OCI-LY1 (cell line): ENCODE data around the gene PTGIS.

Experiments
- EZH2 ChIP-seq: fragments of 200-600 bp; sonication (generic), shearing (Covaris generic); IDR thresholded peaks from 2 replicates; pipeline ENCODE4 v1.8.0; 2017; ENCODE audit warnings: borderline replicate concordance, mixed run types, mild to moderate bottlenecking, antibody characterized with exemption, low read length, moderate library complexity, mixed read lengths
- TF ChIP-seq, protein P1 (sequence below): fragments of 200-600 bp; sonication (generic), shearing (Covaris generic); IDR thresholded peaks from 2 replicates; pipeline ENCODE4 v1.5.1; 2017; ENCODE audit warnings: mild to moderate bottlenecking, antibody characterized with exemption, low read length, moderate library complexity, mixed read lengths

DNA sequence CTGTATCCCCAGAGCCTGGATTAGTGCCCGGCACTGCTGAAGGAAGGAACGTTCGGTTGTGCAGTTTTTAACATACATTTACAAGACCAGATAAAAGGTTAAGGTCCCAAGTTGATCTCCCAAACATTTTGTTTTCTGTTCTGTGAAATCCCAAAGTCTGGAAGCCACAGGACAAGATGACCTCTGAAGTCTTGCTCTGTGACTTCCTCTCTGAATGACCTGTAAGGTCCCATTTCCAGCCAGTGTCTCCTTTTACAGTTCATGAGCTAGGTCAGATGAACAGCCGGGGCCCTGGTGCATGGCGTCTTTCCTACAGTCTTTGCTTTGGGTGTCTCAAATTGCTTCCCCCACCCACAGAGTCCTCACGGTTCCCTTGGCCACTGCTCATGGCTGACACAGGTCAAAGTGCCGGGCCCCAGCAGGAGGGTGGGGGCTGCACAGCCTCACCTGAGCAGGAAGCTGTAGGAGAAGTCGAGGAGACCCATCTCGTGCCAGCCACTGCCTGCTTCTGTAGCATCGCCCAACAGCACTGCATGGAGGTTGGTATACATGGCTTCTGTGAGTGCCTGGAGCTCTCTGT, 24.0 kb downstream of the PTGIS start:
- TF ChIP-seq, protein P1, sequence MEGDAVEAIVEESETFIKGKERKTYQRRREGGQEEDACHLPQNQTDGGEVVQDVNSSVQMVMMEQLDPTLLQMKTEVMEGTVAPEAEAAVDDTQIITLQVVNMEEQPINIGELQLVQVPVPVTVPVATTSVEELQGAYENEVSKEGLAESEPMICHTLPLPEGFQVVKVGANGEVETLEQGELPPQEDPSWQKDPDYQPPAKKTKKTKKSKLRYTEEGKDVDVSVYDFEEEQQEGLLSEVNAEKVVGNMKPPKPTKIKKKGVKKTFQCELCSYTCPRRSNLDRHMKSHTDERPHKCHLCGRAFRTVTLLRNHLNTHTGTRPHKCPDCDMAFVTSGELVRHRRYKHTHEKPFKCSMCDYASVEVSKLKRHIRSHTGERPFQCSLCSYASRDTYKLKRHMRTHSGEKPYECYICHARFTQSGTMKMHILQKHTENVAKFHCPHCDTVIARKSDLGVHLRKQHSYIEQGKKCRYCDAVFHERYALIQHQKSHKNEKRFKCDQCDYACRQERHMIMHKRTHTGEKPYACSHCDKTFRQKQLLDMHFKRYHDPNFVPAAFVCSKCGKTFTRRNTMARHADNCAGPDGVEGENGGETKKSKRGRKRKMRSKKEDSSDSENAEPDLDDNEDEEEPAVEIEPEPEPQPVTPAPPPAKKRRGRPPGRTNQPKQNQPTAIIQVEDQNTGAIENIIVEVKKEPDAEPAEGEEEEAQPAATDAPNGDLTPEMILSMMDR: no peak
- TF ChIP-seq EZH2: no peak
